Activated CD4-positive, alpha-beta T cell treated with anti-CD3 and anti-CD28 coated beads, Interleukin-2, amount 50 U/mL, for 1 hour (primary cell): ENCODE results near the gene IL5RA.

Experiments used
- DNase-seq: peaks from one replicate; pipeline ENCODE4 v3.0.0-alpha.2; 2020

Gene IL5RA, protein sequence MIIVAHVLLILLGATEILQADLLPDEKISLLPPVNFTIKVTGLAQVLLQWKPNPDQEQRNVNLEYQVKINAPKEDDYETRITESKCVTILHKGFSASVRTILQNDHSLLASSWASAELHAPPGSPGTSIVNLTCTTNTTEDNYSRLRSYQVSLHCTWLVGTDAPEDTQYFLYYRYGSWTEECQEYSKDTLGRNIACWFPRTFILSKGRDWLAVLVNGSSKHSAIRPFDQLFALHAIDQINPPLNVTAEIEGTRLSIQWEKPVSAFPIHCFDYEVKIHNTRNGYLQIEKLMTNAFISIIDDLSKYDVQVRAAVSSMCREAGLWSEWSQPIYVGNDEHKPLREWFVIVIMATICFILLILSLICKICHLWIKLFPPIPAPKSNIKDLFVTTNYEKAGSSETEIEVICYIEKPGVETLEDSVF

GRCh38 chr3:3110299-3110630 lies at the start of gene IL5RA:
TSS of gene IL5RA (minus strand) at chr3:3110374. CDS start at chr3:3104984, 5,390 bp downstream.
- DNase-seq, result peak; percentile 1

DNA sequence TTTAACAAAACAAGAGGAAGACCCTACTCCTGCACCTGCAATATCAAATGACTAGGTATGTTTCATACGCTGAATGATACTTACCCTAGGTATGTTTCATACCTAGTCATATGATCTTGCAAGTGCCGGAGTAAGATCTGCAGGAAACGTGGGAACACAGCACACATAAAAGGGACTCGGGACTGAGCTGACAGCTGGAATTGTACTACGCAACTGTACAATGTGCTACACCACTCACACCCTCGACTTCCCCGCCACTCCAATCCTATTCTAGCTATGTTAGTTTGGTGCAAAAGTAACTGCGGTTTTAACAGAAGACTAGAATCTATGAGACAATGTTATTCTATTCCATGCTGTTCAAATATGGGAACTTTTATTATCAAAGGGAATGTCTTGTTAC lies 47.3 kb upstream of the IL5RA start:
- DNase-seq, result no peak

DNA sequence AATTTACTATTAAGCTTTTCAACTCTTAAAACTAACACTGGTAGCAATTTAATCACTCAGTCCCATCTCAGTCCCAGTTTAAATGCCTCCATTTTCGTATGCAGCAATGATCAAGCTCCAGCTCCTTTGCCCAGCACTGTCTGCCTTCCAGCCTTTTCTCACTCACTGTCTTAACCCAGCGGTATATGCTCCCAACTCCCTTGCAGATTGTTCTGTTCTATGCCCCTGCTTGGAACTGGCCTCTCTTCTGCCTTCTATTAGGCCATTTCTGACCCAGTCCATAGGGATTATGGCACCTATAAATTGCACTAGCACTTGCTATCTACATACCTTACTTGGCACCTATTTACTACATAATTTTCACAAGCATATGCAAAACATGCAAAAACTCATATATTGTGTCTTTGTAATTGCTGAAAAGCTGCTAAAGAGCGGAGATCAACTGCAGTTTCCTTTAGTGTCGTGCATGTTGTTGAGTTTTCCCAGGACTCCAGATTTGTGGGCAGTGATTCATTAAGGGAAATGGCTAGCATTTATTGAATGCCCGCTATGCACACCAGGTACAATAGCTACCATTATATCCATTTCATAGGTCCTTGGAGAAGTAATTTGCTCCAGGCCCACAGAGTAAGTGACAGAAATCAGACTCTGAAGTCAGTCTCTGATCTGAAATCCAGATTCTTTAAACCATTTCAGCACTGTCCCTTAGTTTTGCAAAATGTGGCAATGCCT lies 44.9 kb upstream of the IL5RA start:
- no peak for DNase-seq

- DNase-seq, result no peak
Observed at GRCh38 chr3:3151513-3151912, 41.3 kb upstream of the IL5RA start.

DNA sequence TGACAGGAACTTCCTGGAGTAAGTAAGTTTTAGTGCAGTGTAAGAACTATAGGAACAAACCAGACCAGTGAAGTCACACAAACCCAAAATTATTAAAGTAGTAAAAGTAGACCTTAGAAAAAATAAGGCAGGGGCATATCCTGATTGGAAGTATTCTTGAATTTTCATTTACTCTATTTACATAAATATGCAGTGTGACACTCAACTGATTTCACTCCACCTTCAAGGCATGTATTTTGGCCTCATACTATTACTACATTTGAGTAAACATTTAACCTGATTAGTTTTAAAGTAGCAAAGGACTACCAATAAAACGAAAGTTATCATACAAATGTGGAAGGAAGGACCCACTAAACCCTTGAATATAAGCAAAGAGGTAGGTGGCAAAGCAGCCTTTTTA lies 39.4 kb upstream of the IL5RA start:
- no peak for DNase-seq

GRCh38 chr3:3145831-3146230 lies 35.7 kb upstream of the IL5RA start:
- DNase-seq, result no peak

- no peak for DNase-seq
Observed at GRCh38 chr3:3141939-3142338, 31.8 kb upstream of the IL5RA start.

- DNase-seq, result no peak
Observed at GRCh38 chr3:3137526-3137925, 27.4 kb upstream of the IL5RA start.

GRCh38 chr3:3134750-3135448 lies 24.7 kb upstream of the IL5RA start:
- no peak for DNase-seq

GRCh38 chr3:3133500-3133899 lies 23.3 kb upstream of the IL5RA start:
- DNase-seq, result no peak

GRCh38 chr3:3129579-3129978 lies 19.4 kb upstream of the IL5RA start:
- no peak for DNase-seq

DNA sequence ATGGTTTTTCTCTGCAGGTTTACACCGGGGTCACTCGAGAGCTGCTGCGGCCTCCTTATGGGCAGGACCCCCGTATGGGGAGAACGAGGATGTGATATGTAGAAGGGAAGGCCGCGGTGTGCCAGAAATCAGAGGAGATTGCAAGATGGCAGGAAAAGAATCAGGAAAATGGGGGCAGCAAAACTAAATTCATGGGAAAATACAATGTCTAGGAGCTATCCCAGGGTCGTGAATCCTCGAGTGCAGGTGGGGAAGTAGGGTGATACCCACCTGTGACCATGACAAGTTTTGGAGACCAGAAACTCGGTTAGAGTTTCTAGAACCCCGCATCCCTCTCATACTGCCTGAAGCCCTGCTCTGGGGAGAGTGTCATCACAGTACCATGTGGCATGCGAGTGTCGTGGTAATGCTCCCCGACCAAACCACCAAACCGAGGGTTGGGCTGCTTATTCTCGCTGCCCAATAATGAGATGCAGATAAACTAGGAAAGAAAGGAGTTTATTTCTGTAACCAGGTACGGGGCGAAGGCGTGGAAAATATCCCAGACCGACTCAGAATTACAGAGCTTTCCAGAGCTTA lies 17.3 kb upstream of the IL5RA start:
- peak; percentile 28 for DNase-seq

DNA sequence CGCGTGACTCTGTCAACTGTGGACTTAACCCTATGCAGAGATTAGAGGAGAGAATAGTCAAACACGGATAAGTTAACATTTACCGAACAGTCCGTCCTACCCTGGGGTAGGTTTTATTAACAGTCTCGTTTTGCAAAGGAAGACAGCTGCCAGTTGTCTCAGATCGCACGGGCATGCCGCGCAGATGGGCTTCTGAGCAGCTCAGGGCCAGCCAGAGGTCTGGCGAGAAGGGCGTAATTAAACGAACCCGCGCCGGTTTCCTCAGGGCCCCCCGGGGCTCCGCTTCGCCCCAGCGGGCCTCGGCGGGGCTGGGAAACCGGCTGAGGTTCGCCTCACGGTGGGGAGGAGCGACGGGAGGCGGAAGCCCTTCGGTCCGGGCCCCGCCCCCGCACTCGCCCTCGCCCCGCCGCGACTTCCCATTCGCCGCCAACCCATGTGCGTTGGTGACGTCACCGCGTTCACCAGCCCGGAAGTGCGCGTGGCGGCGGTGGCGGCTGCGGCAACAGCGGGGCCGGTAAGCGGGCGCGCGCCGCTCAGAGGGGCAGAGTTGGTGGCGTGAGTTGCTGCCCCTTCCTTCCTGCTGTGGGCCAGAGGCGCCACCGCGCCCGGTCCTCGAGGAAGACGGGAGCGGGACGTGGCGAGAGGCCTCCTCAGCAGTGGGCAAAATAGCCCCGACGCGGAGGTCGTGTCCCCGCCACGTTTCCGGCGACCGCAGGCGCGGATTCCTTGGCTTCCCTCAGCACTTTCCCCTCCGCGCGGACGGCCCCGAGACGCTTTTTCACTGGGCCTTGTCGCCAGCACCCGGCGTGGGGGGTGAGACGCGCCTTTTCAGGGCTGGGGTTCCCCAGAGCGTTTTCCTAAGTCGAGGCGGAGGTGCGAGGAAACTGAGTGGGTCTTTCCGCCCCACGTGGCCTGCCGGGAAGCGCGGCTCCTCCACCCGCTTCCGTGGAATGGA lies 16.6 kb upstream of the IL5RA start, which contains the start of gene TRNT1:
TSS of gene TRNT1 (plus strand) at position 464 of the 955 bp plus-strand sequence. CDS start 2,101 bp downstream, outside the sequence.
- peak; percentile 96 for DNase-seq

DNA sequence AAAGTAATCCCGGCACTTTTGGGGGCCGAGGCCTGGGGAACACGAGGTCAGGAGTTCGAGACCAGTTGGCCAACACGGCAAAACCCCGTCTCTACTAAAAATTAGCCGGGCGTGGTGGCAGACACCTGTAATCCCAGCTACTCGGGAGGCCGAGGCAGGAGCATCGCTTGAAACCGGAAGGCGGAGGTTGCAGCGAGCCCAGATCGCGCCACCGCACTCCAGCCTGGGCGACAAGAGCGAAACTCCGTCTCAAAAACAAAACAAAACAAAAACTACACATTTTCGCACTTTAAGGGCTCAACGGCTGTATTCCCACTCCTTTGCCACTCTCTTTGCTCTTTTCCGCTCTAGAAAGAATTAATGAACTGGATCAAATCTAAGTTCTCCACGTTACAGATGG lies 15.8 kb upstream of the IL5RA start:
- DNase-seq, result no peak

GRCh38 chr3:3119393-3119851 lies 9.2 kb upstream of the IL5RA start:
- no peak for DNase-seq

DNA sequence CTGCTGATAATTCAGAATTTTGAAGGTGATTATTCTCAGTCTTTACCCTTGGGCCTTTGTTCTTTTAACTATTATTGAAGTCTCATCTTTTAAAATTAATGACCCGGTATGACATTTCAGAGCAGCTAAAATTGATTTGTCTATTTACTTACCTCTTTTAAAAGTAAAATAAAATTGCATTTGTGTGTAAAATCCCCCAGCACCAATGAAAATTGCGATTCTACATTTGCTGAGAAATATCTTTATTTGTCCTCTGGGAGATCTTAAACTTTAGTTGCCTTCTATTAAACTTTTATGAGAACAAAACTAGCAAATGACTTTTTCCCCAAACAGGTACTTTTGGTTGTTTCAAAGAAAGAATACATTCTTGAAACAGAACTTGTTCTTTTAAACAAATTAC lies 7.5 kb upstream of the IL5RA start:
- DNase-seq, result no peak

- DNase-seq, result no peak
Observed at GRCh38 chr3:3113042-3113709, 3.0 kb upstream of the IL5RA start.

DNA sequence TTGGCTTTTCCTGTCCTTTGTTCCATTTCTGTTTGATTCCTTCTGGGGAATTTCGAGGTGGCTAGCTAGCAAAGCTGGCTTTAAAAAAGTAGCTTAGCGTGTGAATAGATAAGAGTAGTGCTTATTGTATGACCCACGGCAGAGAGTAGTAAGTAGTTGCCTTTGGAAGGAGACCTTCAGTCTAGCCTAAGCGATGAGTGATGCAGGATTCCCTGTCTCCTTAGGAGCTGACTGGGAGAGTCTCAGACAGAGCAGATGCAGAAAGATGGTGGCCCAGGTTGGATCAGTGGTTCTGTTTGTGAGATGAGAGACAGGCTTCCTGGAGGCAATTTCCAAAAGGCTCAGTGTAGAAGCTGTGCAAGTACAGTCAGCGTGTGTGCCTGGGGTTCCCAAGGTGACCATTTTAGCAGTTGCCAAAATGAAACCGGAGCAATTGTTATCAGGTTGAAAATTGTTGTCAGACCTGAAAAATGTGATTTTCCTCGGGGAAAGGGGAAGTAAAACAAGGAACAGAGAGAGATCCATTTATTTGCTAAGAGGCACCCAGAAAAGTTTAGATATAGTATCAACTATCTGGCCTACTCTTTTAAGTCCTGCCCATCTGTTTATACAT lies 681 bp upstream of the IL5RA start:
- DNase-seq, result no peak

DNA sequence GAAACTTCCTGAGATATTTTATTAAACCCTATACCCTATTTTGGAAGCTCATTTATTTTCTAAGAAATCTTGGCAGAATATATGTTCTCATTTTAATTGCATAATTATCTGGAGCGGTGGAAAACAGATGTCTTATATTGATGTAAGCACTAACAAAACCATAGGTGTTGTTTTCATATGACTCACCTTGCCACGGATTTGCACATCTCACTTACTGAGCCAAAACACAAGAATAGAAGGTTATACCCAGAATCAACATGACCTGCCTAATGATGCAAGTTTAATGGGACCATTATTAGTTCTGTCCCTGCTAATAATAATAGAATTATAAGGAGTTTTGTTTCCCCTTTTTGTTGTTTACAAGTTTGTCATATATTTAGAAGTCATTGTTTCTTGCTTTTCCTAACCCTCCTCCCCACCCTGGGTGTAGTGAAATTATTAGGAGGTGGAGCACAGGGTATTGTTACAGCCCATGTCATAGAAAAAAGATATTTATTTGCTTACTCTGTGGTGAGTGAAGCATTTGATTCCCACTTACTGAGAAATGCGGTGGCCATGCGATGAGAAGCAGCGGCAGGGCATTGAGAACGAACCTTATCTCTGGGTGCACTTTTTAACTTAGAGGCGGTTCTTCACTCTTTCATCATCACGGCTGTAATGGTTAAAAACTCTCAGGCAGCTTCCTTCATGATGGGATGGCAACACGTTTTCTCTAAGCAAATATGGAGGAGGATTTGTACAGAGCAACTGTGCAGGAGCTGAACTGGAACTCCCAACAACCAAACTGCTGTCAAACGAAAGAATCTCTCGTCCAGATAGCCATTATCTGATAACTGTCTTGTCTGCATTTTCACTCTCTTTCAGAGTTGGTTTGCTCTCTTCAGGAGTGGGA lies 521 bp downstream of the IL5RA start:
- no peak for DNase-seq

DNA sequence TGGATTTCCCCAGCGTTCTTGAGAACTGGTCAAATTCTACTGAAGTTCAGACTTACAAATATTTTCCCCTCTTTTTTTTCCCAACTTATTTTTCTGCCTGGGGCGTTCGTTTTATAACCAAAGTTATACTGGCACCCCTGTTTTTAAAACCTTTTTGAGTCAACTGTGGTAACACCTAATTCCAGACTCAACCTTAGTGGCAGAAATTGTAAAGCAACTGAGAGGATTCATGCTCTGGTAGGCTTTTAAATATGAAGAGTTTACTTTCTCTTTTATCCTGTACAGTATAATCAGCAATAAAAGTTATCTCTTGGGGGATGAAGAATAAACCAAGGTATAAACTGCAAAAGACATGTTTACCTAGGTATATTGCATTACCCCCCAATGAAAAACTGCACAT lies 2.3 kb downstream of the IL5RA start:
- DNase-seq, result no peak
